GM10266 (cell line): ENCODE measurements around the gene PRDM4.

ENCODE experiments used
- DNase-seq: peaks from one replicate; pipeline ENCODE4 v3.0.0; 2012; ENCODE audit errors: extremely low spot score
- CTCF ChIP-seq: IDR thresholded peaks from 2 replicates; pipeline ENCODE4 v1.5.1; 2012; ENCODE audit warnings: mild to moderate bottlenecking, low read depth; ENCODE audit not compliant: control insufficient read depth, insufficient read depth; ENCODE audit errors: missing control alignments

Gene PRDM4

DNA sequence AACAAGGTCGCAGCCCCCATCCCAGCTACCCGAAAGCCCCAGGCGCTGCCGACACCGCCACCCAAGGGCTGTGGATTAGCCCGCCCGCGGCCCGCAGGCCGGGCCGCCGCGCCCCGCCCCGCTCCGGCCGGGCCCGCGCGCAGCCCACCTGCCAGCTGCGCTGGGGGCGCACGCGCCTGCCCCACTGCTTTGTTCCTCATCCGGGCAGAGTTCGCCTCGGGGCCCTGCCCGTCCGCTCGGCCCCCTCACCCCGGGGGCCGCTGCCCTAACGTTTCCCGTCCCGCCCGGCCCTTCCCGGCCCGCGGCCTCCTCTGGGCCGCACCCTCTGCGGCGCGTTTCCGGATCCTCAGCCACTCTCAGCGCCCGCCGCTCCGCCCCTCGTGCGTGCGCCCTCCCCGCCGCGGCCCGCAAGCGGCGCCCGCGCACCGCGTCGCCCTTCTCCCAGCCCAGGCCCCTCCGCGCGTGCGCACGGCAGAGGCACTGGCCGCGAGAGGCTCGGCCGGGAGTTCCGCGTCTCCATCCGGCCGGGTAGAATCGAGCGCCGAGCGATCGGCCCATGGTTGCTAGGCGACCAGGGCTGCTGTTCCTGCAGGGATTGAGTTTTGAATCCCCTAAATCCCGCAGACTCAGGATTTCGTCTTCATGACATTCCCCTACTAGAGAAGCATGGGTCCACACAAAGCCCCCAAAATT, at the start of gene PRDM4:
TSS of gene PRDM4 (minus strand) at position 329 of the 693 bp plus-strand sequence. CDS start 622 bp downstream, outside the sequence.
- DNase-seq = peak; percentile 99
- TF ChIP-seq CTCF = peak; percentile 77

GRCh38 chr12:107807471-107808150, 46.7 kb upstream of the PRDM4 start:
- TF ChIP-seq CTCF = no peak
- DNase-seq = no peak

DNA sequence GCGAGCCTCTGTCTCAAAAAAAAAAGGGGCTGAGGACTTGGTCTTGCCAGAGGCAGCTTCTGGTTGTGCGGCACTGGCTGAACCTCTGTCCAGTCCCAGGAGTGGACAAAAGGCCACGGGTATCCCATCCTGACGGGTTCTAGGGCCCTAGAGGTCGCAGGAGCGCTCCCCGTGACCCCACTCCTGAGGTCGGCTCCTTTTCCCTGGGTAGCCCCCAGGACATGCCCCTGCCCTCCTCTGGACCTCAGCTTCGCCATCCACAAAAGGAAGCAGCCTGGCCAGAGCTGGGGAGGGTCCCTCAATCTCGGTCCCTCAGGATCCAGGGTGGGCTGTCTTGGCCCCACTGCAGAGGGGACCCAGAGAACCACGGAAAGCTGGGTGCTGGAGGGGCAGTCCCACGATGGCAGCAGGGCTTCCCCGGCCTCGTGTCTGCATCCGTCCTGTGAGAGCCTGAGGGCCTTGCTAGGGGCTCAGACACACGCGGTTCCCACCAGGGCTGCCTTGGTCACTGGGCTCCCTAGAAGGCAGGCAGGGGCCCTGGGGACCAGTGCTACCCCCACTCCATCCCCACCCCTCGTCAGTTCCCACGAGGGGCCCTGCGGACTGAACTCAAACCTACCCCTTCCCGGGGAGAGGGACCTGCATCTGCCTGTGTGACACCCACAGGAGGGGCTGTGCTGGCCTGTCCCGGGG, 44.7 kb upstream of the PRDM4 start:
- no peak for TF ChIP-seq CTCF
- DNase-seq = no peak

DNA sequence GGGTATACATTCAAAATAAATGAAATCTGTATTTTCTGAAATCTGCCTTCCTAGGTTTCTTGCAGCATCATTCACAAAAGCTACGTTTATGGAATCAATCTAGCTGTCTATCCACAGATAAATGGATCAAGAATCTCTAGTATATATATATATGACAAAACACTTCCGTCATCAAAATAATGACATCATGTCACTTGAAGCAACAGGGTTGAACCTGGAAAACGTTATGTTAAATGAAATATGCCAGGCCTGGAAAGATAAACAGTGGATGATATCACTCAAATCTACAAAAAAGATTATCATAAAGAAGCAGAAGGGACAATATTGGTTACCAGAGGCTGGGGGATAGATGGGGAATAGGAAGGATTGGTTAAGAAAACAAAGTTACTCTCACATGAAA, 42.2 kb upstream of the PRDM4 start:
- TF ChIP-seq CTCF = no peak
- no peak for DNase-seq

DNA sequence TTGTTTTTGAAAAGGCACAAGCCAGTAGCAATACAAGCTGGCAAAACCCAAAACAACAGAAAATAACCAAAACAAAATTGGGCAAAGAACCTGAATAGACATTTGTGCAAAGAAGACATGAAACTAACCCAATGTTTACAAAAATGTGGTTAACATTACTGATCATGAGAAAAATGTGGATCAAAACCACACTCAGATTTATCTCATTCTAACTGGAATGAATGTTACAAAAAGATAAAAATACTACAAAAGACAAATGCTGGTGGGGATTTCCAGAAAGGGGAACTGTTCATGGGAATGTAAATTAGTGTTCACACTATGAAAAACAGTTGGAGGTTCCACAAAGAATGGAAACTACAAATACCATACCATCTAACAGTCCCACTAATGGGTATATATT, 40.2 kb upstream of the PRDM4 start:
- no peak for TF ChIP-seq CTCF
- no peak for DNase-seq

DNA sequence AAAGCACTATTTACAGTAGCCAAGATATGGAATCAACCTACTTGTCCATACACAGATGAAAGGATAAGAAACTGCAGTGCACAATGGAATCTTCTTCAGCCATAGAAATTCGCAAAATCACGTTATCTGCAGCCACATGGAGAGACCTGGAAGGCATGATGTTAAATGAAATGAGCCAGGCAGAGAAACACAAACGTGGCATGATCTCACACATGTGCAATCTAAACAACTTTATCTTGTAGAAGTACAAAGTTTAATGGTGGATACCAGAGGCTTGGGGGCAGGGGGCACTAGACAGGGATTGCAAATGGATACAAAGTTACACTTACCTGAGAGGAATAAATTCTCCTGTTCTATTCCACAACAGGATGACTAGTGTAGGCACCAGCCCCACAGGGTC, 37.6 kb upstream of the PRDM4 start:
- TF ChIP-seq CTCF = no peak
- DNase-seq = no peak

DNA sequence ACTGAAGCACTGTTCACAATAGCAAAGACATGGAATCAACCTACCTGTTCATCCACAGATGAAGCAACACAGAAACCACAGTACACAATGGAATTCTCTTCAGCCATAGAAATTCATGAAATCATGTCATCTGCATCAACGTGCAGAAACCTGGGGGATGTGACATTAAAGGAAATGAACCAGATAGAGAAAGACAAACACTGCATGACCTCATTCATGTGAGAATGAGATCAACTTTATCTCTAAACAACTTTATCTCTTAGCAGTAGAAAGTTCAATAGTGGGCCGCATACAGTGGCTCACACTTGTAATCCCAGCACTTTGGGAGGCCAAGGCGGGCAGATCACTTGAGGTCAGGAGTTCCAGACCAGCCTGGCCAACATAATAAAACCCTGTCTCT, 33.5 kb upstream of the PRDM4 start:
- no peak for DNase-seq
- no peak for TF ChIP-seq CTCF
